HEK293 (cell line): ENCODE measurements around the gene LACTBL1.

Experiments used
- CTCF ChIA-PET: fragments of 350-600 bp; formaldehyde crosslinking; extraction: SDS; loops from one replicate; lab custom pipeline; 2021; ENCODE audit warnings: antibody characterized with exemption; lab: Yijun Ruan, JAX
- POLR2A ChIA-PET: fragments of 300-600 bp; formaldehyde crosslinking; extraction: SDS; loops from one replicate; lab custom pipeline; 2020; ENCODE audit warnings: antibody characterized with exemption, inconsistent platforms; lab: Yijun Ruan, JAX
- H3K27ac ChIP-seq: fragments of 200-500 bp; sonication (Bioruptor generic); 2 replicates; pipeline ENCODE4 v1.5.1; 2014; ENCODE audit warnings: low read depth, low read length, control low read depth, inconsistent platforms; ENCODE audit errors: extremely low read depth
- H3K36me3 ChIP-seq, 2 experiments: fragments of 200-500 bp in 1 of 2; sonication (Bioruptor generic) in 1 of 2; 1 replicate in 1 of 2; 2 replicates in 1 of 2; pipeline ENCODE4 v1.5.1; 2014 to 2017; ENCODE audit warnings: inconsistent platforms in 2 of 2, low read length in 2 of 2; ENCODE audit not compliant: control insufficient read depth in 2 of 2, insufficient read depth in 1 of 2
- H3K4me1 ChIP-seq: fragments of 200-500 bp; sonication (Bioruptor generic); 2 replicates; pipeline ENCODE4 v1.5.1; 2014; ENCODE audit warnings: mild to moderate bottlenecking, low read length, inconsistent platforms; ENCODE audit not compliant: control insufficient read depth, insufficient read depth
- H3K4me3 ChIP-seq: 2 replicates; pipeline ENCODE4 v1.5.1; 2011; ENCODE audit warnings: low read depth, mild to moderate bottlenecking, control low read depth, low read length, moderate library complexity
- H3K9me3 ChIP-seq: fragments of 200-500 bp; sonication (Bioruptor generic); 2 replicates; pipeline ENCODE4 v1.5.1; 2014; ENCODE audit warnings: low read depth, low read length, inconsistent platforms; ENCODE audit not compliant: control insufficient read depth, insufficient read depth
- GLIS1 ChIP-seq: fragments of 450-650 bp; formaldehyde crosslinking; IDR thresholded peaks from 2 replicates; pipeline ENCODE4 v1.5.1; 2016; ENCODE audit warnings: missing biosample characterization, missing genetic modification characterization
- KLF10 ChIP-seq: fragments of 450-650 bp; IDR thresholded peaks from 2 replicates; pipeline ENCODE4 v1.5.1; 2018; ENCODE audit warnings: missing biosample characterization, mild to moderate bottlenecking, missing genetic modification characterization
- SP2 ChIP-seq: fragments of 450-650 bp; formaldehyde crosslinking; IDR thresholded peaks from 2 replicates; pipeline ENCODE4 v1.5.1; 2016; ENCODE audit warnings: missing biosample characterization, missing genetic modification characterization
- SP3 ChIP-seq: fragments of 450-650 bp; formaldehyde crosslinking; IDR thresholded peaks from 2 replicates; pipeline ENCODE4 v1.5.1; 2016; ENCODE audit warnings: missing biosample characterization, missing genetic modification characterization
- WT1 ChIP-seq: fragments of 450-650 bp; formaldehyde crosslinking; IDR thresholded peaks from 2 replicates; pipeline ENCODE4 v1.5.1; 2016; ENCODE audit warnings: missing biosample characterization, missing genetic modification characterization
- ZBTB7A ChIP-seq: fragments of 450-650 bp; formaldehyde crosslinking; IDR thresholded peaks from 2 replicates; pipeline ENCODE4 v1.5.1; 2016; ENCODE audit warnings: low read depth, missing biosample characterization, missing genetic modification characterization
- ZFP3 ChIP-seq: fragments of 450-650 bp; formaldehyde crosslinking; IDR thresholded peaks from 2 replicates; pipeline ENCODE4 v1.5.1; 2016; ENCODE audit warnings: low read depth, missing biosample characterization, missing genetic modification characterization
- ZNF10 ChIP-seq: fragments of 450-650 bp; formaldehyde crosslinking; IDR thresholded peaks from 2 replicates; pipeline ENCODE4 v1.5.1; 2017; ENCODE audit warnings: missing biosample characterization, missing genetic modification characterization
- ZNF211 ChIP-seq: fragments of 450-650 bp; formaldehyde crosslinking; IDR thresholded peaks from 2 replicates; pipeline ENCODE4 v1.5.1; 2016; ENCODE audit warnings: low read depth, missing biosample characterization, missing genetic modification characterization
- ZNF239 ChIP-seq: fragments of 450-650 bp; formaldehyde crosslinking; IDR thresholded peaks from 2 replicates; pipeline ENCODE4 v1.5.1; 2016; ENCODE audit warnings: missing biosample characterization, missing genetic modification characterization
- ZNF274 ChIP-seq, 2 experiments: fragments of 200-500 bp in 1 of 2; fragments of 450-650 bp in 1 of 2; sonication (Bioruptor generic) in 1 of 2; formaldehyde crosslinking in 1 of 2; IDR thresholded peaks; 2 replicates each; pipeline versions ENCODE4 v1.5.1 to v1.6.1; 2014 to 2016; ENCODE audit warnings: borderline replicate concordance in 1 of 2, inconsistent platforms in 1 of 2, low read length in 1 of 2, missing biosample characterization in 1 of 2, missing genetic modification characterization in 1 of 2
- ZNF544 ChIP-seq: fragments of 450-650 bp; formaldehyde crosslinking; IDR thresholded peaks from 2 replicates; pipeline ENCODE4 v1.5.0; 2017; ENCODE audit warnings: missing biosample characterization, missing genetic modification characterization
- ZNF585B ChIP-seq: fragments of 450-650 bp; formaldehyde crosslinking; IDR thresholded peaks from 2 replicates; pipeline ENCODE4 v1.5.1; 2016; ENCODE audit warnings: missing biosample characterization, missing genetic modification characterization
- ZNF623 ChIP-seq: fragments of 450-650 bp; formaldehyde crosslinking; IDR thresholded peaks from 2 replicates; pipeline ENCODE4 v1.5.1; 2016; ENCODE audit warnings: missing biosample characterization, missing genetic modification characterization
- ZNF777 ChIP-seq: fragments of 450-650 bp; formaldehyde crosslinking; IDR thresholded peaks from 2 replicates; pipeline ENCODE4 v1.5.1; 2017; ENCODE audit warnings: missing biosample characterization, missing genetic modification characterization, borderline replicate concordance
- ZNF791 ChIP-seq: fragments of 450-650 bp; formaldehyde crosslinking; IDR thresholded peaks from 2 replicates; pipeline ENCODE4 v1.5.1; 2016; ENCODE audit warnings: missing biosample characterization, missing genetic modification characterization
- TF ChIP-seq, protein P1 (sequence below): fragments of 450-650 bp; formaldehyde crosslinking; IDR thresholded peaks from 2 replicates; pipeline ENCODE4 v1.5.1; 2016; ENCODE audit warnings: missing biosample characterization, missing genetic modification characterization
- TF ChIP-seq, protein P2 (sequence below): fragments of 450-650 bp; formaldehyde crosslinking; IDR thresholded peaks from 2 replicates; pipeline ENCODE4 v1.5.1; 2017; ENCODE audit warnings: missing biosample characterization, missing genetic modification characterization
- TF ChIP-seq, protein P3 (sequence below): fragments of 450-650 bp; formaldehyde crosslinking; IDR thresholded peaks from 2 replicates; pipeline ENCODE4 v1.5.1; 2016; ENCODE audit warnings: missing biosample characterization, missing genetic modification characterization
- TF ChIP-seq, protein P4 (sequence below): fragments of 450-650 bp; formaldehyde crosslinking; IDR thresholded peaks from 2 replicates; pipeline ENCODE4 v1.5.1; 2017; ENCODE audit warnings: missing biosample characterization, missing genetic modification characterization

LACTBL1 gene

DNA sequence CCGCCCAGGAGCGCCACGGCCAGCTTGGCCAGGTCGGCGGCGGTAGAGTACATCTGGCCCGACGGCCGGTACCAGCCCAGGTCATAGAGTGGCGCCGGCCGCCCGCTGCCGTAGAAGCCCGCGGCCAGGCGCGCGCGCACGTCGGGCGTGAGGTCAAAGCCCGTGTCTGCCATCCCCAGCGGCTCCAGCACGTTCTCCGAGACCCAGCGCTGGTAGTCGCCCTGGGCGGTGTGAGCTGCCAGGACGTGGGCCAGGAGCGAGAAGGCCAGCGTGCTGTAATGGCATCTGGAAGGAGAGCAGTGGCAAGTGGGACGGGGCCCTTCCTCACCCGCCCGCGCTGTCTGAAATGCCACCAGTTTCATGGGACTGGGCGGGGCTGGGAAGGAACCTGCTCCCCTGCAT lies 18.9 kb downstream of the LACTBL1 start:
- ChIA-PET POLR2A (no interaction called here), CTCF (no interaction called here)
- H3K4me3 ChIP-seq, result no peak overlapping the region
- no peaks in the 10 kb centered on the region for H3K9me3 ChIP-seq
- no peaks in the 10 kb centered on the region for H3K36me3 ChIP-seq
- no peak overlapping the region for H3K27ac ChIP-seq
- TF ChIP-seq ZNF274 (IDR thresholded peaks at IDR 0.05; ENCODE audit: low read length) (no peak), ZNF274 (tag by site-specific recombination; IDR thresholded peaks at IDR 0.05; ENCODE audit: borderline replicate concordance) (no peak), ZNF544 (tag by site-specific recombination) (no peak), ZFP3 (tag by site-specific recombination) (no peak), ZNF777 (tag by site-specific recombination) (no peak), ZBTB7A (tag by site-specific recombination) (no peak), KLF10 (tag by site-specific recombination) (no peak), SP2 (no peak), GLIS1 (tag by site-specific recombination) (no peak), WT1 (no peak), ZNF10 (tag by site-specific recombination) (no peak), ZNF239 (tag by site-specific recombination) (no peak), ZNF791 (tag by site-specific recombination) (no peak), ZNF585B (tag by site-specific recombination) (no peak), SP3 (tag by site-specific recombination) (no peak), ZNF623 (tag by site-specific recombination) (no peak), ZNF211 (tag by site-specific recombination) (no peak)
- TF ChIP-seq, protein P1, sequence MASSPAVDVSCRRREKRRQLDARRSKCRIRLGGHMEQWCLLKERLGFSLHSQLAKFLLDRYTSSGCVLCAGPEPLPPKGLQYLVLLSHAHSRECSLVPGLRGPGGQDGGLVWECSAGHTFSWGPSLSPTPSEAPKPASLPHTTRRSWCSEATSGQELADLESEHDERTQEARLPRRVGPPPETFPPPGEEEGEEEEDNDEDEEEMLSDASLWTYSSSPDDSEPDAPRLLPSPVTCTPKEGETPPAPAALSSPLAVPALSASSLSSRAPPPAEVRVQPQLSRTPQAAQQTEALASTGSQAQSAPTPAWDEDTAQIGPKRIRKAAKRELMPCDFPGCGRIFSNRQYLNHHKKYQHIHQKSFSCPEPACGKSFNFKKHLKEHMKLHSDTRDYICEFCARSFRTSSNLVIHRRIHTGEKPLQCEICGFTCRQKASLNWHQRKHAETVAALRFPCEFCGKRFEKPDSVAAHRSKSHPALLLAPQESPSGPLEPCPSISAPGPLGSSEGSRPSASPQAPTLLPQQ, result no peak
- TF ChIP-seq, protein P2, sequence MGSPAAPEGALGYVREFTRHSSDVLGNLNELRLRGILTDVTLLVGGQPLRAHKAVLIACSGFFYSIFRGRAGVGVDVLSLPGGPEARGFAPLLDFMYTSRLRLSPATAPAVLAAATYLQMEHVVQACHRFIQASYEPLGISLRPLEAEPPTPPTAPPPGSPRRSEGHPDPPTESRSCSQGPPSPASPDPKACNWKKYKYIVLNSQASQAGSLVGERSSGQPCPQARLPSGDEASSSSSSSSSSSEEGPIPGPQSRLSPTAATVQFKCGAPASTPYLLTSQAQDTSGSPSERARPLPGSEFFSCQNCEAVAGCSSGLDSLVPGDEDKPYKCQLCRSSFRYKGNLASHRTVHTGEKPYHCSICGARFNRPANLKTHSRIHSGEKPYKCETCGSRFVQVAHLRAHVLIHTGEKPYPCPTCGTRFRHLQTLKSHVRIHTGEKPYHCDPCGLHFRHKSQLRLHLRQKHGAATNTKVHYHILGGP (tag by site-specific recombination), result no peak
- TF ChIP-seq, protein P3, sequence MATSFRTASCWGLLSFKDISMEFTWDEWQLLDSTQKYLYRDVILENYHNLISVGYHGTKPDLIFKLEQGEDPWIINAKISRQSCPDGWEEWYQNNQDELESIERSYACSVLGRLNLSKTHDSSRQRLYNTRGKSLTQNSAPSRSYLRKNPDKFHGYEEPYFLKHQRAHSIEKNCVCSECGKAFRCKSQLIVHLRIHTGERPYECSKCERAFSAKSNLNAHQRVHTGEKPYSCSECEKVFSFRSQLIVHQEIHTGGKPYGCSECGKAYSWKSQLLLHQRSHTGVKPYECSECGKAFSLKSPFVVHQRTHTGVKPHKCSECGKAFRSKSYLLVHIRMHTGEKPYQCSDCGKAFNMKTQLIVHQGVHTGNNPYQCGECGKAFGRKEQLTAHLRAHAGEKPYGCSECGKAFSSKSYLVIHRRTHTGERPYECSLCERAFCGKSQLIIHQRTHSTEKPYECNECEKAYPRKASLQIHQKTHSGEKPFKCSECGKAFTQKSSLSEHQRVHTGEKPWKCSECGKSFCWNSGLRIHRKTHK (tag by site-specific recombination), result no peak
- TF ChIP-seq, protein P4, sequence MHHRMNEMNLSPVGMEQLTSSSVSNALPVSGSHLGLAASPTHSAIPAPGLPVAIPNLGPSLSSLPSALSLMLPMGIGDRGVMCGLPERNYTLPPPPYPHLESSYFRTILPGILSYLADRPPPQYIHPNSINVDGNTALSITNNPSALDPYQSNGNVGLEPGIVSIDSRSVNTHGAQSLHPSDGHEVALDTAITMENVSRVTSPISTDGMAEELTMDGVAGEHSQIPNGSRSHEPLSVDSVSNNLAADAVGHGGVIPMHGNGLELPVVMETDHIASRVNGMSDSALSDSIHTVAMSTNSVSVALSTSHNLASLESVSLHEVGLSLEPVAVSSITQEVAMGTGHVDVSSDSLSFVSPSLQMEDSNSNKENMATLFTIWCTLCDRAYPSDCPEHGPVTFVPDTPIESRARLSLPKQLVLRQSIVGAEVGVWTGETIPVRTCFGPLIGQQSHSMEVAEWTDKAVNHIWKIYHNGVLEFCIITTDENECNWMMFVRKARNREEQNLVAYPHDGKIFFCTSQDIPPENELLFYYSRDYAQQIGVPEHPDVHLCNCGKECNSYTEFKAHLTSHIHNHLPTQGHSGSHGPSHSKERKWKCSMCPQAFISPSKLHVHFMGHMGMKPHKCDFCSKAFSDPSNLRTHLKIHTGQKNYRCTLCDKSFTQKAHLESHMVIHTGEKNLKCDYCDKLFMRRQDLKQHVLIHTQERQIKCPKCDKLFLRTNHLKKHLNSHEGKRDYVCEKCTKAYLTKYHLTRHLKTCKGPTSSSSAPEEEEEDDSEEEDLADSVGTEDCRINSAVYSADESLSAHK (tag by site-specific recombination), result no peak
- no peaks in the 10 kb centered on the region for H3K4me1 ChIP-seq
